Hepatic stellate cell (primary cell): ENCODE measurements around the gene FHL5.
"Not testable (repeated sequence)": the region's sequence is repeated elsewhere in the genome, so short reads cannot be mapped to it uniquely, and the experiment has no call there.

Source experiments
- DNase-seq: peaks from one replicate; pipeline ENCODE4 v3.0.0; 2011; ENCODE audit warnings: low spot score

FHL5 gene

DNA sequence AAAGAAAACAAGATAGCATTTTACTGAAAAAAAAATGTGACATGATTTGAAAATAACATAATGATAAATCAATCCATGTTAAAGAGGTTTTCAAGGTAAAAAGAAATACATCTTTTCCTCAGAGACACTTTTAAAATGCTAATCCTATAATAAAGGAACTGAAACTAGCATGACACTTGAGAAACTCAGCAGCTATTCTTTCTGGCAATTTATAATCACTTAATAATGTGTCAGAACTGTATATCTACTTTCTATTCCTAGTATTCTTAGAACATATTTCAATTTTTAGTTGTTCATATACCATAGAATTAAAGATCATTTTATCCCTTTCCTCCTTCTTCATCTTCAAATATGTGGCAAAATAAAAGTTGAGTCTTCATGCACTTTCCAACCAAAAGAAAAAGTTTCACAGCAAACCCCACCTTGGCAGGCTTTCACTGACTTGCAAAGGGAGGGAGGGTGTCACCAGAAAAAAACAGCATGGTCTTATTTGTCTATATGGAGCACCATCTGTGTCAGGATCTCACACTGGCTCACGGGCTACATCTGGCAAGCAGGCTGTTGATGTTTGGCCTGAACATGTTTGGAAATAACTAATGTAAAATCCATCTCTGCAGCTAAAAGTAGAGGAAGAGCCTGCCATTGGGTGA, 48.5 kb downstream of the FHL5 start:
- DNase-seq = no peak

DNA sequence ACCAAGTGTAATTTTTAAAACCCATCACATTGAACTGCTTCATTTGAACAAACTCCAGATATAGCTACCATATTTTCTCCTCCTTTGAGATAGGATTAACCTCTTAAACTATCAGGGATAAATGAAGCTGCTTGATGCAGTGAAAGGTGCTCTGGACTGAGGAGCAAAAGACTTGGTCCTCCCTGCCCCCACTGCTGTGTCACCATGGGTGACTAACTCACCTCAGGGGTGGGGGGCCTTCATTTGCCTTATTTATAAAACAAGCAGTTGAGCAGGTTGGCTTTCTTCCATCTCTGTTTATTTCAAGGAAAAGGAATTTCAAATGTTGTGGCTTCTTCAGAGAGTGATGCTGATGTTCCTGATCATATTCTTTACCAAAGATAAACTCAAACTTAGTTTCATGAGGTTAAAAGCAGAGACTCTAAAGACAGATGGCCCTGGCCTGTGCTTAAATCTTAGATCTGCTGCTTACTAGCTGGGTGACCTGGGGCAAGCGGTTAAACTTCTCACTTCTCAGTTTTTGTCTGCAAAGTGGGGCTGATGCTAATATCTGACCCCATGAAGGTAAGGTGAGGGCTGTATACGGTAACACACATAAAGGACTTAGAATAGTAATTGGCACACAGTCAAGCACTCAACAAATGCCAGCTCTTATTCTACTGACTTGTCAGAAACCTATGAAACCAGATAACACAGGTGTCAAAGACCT, 50.5 kb downstream of the FHL5 start:
- no peak for DNase-seq

DNA sequence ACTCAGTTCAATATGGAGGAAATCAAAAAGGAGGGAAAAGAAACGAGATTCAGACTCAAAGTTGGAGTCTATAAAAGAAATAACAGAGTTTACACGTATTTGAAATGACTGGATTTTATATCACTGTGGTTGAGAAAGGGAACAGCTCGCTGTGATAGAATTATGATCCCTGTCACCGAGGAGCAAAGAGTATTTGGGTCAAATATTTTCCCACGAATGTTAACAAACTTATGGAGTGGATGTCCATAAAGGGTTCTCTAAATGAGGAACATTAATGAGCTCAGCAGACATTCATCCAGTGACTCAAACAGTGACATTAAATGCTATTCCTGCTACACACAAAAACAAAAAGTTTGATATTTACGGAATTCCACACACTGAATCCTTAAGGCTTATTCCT, 57.9 kb downstream of the FHL5 start:
- DNase-seq = no peak

DNA sequence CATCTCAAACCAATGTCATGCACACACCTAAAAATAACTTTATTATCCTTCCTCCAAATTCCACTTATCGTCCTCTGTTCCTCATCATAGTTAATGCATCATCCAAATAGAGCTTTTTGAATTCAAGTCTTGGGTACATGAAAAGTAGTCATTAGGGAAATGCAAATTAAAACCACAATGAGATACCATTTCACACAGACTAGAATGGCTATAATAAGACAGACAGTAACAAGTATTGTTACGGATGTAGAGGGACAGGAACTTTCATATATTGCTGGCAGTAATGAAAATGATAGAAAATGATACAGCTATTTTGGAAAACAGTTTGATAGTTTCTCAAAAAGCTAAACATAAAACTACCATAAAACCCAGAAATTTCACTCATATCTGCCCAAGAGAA, 59.1 kb downstream of the FHL5 start:
- DNase-seq = no peak

DNA sequence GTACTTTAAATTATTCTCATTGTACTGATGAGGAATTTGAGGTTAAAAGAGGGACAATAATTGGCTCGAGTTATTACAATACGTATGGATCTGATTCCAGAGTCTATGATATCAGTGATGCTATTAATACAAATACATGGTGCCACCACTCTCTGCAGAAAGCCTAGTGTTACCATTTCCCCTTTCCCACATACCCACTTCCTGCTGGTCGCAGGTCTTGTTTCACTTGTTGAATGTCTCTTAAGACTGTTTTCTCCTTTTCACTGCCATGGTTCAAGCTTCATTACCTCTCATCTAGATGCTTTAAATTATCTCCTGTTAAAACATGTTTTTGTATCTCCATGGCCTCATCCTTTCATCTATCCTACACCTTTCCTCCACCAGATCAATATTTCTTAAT, 62.0 kb downstream of the FHL5 start:
- no peak for DNase-seq

DNA sequence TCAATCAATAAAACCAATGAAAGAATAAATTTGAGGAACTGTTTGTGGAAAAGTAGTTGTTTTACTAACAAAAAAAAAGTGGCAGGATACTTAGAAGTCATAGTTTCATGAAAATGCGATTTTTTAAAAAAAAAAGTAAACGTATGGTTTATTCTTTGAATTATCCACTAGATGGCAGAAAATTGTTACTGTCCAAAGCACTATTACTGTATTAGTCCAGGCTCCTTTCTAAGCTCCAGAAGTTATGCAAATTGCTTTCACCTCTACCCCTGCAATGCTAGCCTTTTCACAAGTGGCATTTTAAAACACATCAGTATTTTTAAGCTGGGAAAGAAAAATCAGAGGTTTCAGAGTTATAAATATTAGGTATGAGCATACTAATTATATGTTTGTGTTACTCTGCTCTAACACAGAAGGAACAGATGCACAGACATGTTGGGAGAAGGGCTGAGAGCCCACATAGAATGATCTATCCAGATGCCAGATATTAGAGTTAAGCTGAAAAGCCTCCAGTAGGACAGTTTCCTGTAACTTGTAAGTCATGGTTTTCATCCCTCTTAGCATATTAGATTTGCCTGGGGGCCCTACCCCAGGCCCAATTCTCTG, 63.9 kb downstream of the FHL5 start:
- peak; percentile 12 for DNase-seq

DNA sequence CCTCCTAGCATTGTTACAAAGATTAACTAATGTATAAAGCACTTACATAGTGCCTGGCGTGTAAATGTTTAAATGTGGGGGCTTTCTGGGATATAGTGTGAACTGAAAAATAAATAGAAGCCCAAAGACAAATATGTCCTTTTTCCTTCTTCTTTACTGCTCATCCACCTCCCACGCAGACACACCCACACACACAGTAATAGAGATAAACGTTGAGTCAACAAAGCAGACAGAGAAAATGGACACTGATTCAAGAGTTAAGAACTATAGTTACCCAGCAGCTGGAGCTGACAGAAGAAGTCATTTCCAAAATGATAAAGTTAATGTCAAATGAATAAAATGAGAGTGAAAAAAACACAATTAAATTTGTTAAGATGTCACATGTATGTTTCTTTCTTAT, 68.3 kb downstream of the FHL5 start:
- no peak for DNase-seq

DNA sequence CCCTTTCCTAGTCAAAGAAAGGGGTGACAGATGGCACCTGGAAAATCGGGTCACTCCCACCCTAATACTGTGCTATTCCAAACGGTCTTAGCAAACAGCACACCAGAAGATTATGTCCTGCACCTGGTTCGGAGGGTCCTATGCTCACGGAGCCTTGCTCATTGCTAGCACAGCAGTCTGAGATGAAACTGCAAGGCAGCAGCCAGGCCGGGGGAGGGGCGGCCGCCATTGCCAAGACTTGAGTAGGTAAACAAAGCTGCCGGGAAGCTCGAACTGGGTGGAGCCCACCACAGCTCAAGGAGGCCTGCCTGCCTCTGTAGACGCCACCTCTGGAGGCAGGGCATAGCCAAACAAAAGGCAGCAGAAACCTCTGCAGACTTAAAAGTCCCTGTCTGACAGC, 75.1 kb downstream of the FHL5 start:
- DNase-seq = not testable (repeated sequence)

DNA sequence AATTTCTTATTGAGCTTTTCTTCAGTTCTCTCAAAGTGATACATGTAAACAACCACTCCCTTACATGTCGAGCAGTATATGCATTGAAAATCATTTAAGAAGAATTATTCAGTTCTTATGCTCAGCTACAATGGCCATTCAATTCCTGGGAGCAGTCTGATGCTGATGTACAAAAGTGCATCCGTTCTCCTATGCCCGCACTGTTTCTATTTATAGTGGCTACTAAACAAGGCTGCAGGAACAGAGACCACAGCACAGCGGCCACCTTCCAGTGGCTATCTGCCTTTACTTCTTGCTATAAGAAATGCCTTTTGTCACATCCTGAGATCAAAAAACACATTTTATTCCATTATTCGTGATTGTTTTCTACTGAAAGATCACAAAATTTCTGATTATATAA, 82.2 kb downstream of the FHL5 start:
- no peak for DNase-seq

DNA sequence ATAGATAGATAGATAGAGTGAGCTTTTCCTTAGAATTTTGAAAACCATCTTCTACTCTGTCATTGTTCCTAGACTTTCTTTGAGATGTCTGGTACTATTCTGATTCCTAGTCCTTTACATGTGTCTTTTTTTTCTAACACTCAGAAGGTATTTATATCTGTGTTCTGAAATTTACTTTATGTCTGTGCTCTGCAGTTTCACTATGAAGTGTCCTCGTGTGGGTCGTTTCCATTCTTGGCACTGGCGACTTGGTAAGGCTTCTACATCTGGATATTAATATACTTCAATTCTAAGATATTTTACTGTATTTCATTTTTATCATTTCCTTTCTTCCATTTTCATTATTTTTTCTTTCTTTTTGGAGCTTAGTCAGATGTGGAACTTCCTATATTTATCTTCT, 87.0 kb downstream of the FHL5 start:
- no peak for DNase-seq

DNA sequence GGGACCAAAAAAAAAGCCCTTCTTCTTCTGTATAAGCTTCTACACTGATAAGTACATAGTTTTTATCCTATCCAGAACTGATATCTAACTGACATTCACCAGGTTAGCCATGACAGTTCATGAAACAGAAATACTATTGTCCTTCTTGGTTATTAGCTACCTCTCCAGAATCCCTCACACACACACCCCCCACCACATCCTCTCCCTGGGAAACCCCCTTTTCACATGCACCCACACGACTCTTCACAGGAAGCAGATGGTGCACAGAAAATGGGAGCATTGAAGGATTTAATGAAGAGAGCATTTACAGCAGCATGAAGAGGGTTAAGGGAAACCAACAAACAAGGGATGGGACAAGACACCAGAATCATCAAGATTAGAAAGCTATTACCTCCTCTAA, 88.9 kb downstream of the FHL5 start:
- no peak for DNase-seq

DNA sequence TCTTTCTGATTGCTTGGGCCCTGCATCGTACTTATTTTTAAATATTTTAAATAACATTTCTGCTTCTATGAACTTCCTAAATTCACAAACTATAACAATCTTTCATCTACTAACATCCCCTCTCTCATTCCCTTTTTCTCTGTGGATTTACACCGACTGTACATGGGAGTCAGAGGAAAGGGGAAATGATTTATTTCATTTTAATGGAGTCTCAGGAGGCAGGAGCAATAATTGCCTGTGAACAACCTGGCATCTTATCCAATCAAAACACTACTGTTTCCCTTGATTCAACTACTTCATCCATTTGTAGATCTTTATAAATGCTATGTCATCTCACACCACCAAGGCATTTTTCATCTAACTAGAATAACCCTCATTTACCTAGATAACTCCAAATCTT, 89.6 kb downstream of the FHL5 start:
- DNase-seq = no peak

DNA sequence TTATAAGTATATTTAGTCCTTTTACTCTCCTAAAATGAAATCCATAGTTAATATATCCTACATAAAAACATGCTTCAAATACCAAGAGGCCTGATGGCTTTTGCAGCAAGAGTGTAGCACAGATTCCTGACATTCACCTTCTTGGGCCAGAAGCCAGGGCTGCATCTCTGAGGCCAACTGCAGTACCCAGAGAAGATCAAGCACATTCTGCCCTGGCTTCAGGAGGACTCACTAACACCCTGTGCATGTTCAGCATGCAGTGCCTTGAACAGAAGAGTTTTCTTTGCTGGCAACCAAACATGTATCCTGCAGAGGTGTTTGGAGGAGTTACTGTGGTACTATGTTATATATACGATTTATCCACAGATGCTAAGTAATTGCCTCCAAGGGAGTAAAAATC, 90.3 kb downstream of the FHL5 start:
- DNase-seq = no peak

DNA sequence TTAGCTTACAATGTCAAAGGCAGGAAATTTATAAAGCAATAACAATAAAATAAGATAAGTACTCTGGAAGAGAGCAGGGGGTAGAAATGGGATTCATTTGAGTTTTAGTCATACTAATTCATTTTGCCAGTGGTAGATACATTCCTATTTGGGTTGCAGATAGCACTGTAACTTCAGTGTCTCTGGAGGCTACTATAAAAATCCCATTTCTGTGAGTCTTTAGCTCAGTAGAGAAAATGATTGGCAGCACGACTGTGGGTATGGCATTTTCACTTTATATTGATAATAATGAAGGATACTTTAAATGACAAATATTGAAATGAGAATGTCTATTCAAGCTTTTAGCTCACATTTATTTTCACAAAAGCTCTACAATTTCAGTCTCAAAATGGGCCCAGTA, 93.6 kb downstream of the FHL5 start:
- DNase-seq = no peak

DNA sequence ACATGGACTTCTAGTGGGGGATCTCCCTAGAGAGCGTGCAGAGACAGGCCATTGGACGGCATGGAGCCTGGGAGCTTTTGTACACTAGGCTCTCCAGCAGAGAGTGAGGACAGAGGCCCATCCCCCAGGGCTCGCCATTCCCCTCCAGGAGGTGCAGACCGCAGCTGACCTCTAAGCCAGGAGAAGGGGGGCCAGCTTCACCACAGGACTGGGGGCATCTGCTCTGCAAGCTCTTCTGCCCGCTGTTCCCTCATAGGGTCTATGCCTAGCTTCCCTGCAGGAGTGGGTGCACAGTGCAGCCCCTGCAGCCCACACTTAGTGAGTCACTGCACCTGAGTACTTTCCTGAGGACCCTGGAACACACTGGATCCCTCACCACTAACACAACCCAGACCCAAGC, 94.4 kb downstream of the FHL5 start:
- no peak for DNase-seq

DNA sequence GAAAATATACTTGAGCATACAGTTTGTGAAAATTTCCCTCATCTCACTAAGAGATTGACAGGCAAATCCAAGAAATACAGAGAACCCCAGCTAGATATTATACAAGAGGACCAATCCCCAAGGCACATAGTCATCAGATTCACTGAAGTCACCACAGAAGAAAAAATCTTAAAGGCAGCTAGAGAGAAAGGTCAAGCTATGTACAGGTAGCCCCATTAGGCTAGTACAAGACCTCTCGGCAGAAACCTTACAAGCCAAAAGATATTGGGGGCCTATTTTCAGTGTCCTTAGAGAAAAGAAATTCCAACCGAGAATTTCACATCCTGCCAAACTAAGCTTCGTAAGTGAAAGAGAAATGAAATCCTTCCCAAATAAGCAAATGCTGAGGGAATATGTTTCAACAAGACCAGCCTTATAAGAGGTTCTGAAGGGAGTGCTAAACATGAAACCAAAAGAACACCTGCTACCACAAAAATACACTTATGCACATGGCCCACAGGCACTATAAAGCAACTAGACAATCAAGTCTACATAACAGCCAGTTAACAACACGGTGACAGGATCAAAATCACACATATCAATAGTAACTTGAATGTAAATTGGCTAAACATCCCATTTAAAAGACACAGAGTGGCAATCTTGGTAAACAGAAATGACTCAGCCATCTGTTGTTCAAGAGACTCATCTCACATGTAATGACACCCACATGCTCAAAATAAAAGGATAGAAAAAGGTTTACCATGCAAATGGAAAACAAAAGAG, 96.3 kb downstream of the FHL5 start:
- DNase-seq = no peak
